Tibial artery (tissue), 4 donors: ENCODE data around the gene PSMG3.

Experiments
- DNase-seq, 2 donors: peaks; one replicate each; pipeline ENCODE4 v3.0.0-alpha.2; 2019
- H3K27ac ChIP-seq, 2 donors: fragments of 200-600 bp; sonication (generic) in 1 of 2; 1 replicate in 1 of 2; 2 replicates in 1 of 2; pipeline ENCODE4 v1.5.1; 2018 to 2019; ENCODE audit warnings: mild to moderate bottlenecking in 1 of 2
- H3K27me3 ChIP-seq, 2 donors: fragments of 200-600 bp; sonication (generic) in 1 of 2; one replicate each; pipeline versions ENCODE4 v1.5.1 to v1.6.0; 2016 to 2019
- H3K36me3 ChIP-seq, 3 donors: fragments of 200-600 bp; sonication (generic) in 2 of 3; one replicate each; pipeline ENCODE4 v1.5.1; 2016 to 2019; ENCODE audit warnings: mild to moderate bottlenecking in 2 of 3
- H3K4me1 ChIP-seq, 4 donors: fragments of 200-600 bp; sonication (generic) in 2 of 4; 1 replicate in 3 of 4; 2 replicates in 1 of 4; pipeline ENCODE4 v1.5.1; 2016 to 2019
- H3K4me3 ChIP-seq, 2 donors: fragments of 200-600 bp; sonication (generic) in 1 of 2; 1 replicate in 1 of 2; 2 replicates in 1 of 2; pipeline ENCODE4 v1.5.1; 2018 to 2019; ENCODE audit warnings: mild to moderate bottlenecking in 2 of 2
- H3K9me3 ChIP-seq, 3 donors: fragments of 200-600 bp; sonication (generic) in 1 of 3; one replicate each; pipeline ENCODE4 v1.5.1; 2016 to 2019
- intact Hi-C: fragments of 100-400 bp; cut with DNase I; formaldehyde crosslinking; loops from one replicate; pipeline ENCODE4 v1.15.0; 2023; ENCODE audit warnings: low total_unique reads
- TF ChIP-seq, protein P1 (sequence below), 2 experiments: fragments of 200-600 bp in 1 of 2; fragments of 450-650 bp in 1 of 2; IDR thresholded peaks; one replicate each; pipeline ENCODE4 v1.5.1; 2017 to 2019; ENCODE audit warnings: antibody characterized with exemption in 2 of 2, mild to moderate bottlenecking in 1 of 2, moderate library complexity in 1 of 2

PSMG3 gene, protein sequence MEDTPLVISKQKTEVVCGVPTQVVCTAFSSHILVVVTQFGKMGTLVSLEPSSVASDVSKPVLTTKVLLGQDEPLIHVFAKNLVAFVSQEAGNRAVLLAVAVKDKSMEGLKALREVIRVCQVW

DNA sequence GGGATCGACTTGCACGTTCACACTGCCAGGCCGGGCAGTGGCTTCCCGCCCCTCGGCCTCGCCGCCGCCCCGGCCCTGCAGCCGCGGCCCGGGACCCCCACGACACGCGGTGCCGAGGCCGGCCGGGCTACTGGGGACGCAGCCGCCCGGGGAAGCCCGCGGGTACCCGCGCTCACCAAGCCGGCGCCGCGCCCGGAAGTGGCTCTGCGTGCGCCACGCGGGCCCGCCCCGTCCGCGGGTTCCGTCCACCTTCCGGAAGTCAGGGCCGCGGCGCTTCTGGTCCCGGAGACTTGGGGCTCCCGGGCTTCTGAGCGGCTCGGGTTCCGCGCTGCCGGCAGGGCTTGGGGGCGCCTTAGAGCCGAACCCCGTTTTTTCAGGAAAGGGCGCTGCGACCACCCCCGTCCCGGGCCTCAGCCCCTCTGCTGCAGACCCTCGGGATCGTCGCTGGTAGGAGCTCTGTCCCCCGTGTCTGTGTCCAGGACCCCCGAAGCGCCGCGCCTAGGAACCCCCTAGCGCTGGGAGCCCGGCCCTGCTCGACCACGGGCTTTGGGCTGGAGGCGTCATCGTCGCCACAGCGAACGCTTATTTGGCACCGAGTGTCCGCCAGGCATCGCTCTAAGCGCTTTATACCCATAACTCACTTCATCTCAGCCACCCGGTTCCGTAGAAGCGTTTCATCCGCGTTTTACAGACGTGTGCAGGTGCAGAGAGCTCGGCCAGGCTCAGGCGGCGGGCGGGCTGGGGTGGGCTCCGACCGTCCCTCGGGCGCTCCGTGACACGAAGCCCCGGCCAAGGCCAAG is at the start of gene PSMG3:
Gene PSMG3 (minus strand): TSS at position 200 of the 800 bp plus-strand sequence. CDS start 693 bp downstream, outside the sequence.
- Histone ChIP-seq H3K36me3 (peaks cover 7 to 31% (median 16%) of the 10 kb centered on the region in 3 donors), H3K9me3 (no peaks in the 10 kb centered on the region), H3K27ac (peak within 1 kb of the TSS; percentile 87 to 94), H3K27me3 (no peaks in the 10 kb centered on the region), H3K4me3 (peak within 1 kb of the TSS; percentile 79 to 88), H3K4me1 (peaks cover 0 to 33% (median 22%) of the 10 kb centered on the region in 4 donors)
- DNase-seq: peak; percentile 88 to 94
- TF ChIP-seq, protein P1, sequence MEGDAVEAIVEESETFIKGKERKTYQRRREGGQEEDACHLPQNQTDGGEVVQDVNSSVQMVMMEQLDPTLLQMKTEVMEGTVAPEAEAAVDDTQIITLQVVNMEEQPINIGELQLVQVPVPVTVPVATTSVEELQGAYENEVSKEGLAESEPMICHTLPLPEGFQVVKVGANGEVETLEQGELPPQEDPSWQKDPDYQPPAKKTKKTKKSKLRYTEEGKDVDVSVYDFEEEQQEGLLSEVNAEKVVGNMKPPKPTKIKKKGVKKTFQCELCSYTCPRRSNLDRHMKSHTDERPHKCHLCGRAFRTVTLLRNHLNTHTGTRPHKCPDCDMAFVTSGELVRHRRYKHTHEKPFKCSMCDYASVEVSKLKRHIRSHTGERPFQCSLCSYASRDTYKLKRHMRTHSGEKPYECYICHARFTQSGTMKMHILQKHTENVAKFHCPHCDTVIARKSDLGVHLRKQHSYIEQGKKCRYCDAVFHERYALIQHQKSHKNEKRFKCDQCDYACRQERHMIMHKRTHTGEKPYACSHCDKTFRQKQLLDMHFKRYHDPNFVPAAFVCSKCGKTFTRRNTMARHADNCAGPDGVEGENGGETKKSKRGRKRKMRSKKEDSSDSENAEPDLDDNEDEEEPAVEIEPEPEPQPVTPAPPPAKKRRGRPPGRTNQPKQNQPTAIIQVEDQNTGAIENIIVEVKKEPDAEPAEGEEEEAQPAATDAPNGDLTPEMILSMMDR (IDR thresholded peaks at IDR 0.05): peak; percentile 29 to 31
- intact Hi-C loops: loop anchor here (2.0 kb wide), 1 partner anchor 65 kb away; the partner anchor contains the start of gene INTS1

DNA sequence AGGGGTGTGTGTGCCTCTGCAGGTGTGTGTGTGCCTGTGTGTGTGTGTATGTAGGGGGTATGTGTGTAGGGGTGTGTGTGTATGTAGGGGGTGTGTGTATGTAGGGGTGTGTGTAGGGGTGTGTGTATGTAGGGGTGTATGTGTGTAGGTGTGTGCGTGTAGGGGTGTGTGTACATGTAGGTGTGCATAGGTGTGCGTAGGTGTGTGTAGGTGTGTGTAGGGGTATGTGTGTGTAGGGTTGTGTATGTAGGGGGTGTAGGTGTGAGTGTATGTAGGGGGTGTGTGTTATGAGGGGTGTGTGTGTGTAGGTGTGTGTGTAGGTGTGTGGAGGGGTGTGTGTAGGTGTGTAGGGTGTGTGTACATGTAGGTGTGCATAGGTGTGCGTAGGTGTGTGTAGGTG is 48.6 kb upstream of the PSMG3 start:
- Histone ChIP-seq H3K4me3 (no peak overlapping the region), H3K9me3 (no peaks in the 10 kb centered on the region)
- intact Hi-C loops: no loop called here

DNA sequence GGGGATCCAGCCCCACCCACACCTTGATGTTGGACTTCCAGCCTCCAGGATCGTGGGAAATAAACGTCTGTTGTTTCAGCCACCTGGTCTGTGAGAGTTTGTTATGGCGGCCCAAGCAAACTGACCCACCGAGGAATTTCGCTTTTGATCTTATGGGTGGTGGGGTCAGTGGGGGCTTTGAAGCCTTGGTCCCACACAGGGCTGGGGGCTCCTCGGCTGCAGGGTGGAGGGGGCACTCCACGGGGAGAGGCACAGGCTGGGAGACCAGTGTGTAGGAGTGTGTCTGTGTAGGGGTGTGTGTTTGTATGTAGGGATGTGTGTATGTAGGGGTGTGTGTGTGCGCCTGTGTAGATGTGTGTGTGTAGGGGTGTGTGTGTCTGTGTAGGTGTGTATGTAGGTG is 48.1 kb upstream of the PSMG3 start:
- Histone ChIP-seq H3K4me3 (no peak overlapping the region), H3K9me3 (no peaks in the 10 kb centered on the region), H3K27me3 (peaks cover 0 to 46% of the 10 kb centered on the region in 2 donors), H3K4me1 (no peaks in the 10 kb centered on the region), H3K27ac (no peak overlapping the region), H3K36me3 (no peaks in the 10 kb centered on the region)
- intact Hi-C loops: no loop called here
- TF ChIP-seq, protein P1 (IDR thresholded peaks at IDR 0.05): no peak
- DNase-seq: no peak

More for the DNA sequence above, 48.6 kb upstream of the PSMG3 start:
- TF ChIP-seq, protein P1 (IDR thresholded peaks at IDR 0.05): no peak
- H3K27ac ChIP-seq: no peak overlapping the region
- H3K36me3 ChIP-seq: no peaks in the 10 kb centered on the region
- peaks cover 0 to 46% of the 10 kb centered on the region in 2 donors for H3K27me3 ChIP-seq
- H3K4me1 ChIP-seq: no peaks in the 10 kb centered on the region
- no peak for DNase-seq

DNA sequence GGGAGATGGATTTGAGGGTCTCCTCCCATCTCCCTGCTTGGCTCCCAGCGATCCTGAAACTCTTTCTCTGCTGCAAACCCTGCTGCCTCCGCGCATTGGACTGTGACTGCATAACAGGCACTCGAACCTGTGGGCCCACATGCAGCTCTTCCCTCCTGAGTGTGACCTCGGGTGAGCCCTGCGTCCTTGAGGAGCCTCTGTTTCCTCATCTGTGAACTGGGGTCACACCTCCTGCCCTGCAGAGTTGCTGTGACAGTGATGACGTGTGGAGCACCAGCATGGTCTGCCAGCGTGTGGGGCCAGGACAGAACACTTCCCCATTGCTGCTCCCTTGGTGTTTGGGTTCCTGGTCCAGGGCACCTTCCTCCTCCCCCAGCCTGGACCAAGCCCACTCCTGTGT is 46.9 kb upstream of the PSMG3 start:
- no peak overlapping the region for H3K4me3 ChIP-seq
- no peaks in the 10 kb centered on the region for H3K9me3 ChIP-seq
- intact Hi-C loops: no loop called here
- H3K4me1 ChIP-seq: no peaks in the 10 kb centered on the region
- H3K27me3 ChIP-seq: peaks cover 0 to 40% of the 10 kb centered on the region in 2 donors
- no peak for DNase-seq
- TF ChIP-seq, protein P1 (IDR thresholded peaks at IDR 0.05): no peak
- H3K36me3 ChIP-seq: no peaks in the 10 kb centered on the region
- no peak overlapping the region for H3K27ac ChIP-seq

DNA sequence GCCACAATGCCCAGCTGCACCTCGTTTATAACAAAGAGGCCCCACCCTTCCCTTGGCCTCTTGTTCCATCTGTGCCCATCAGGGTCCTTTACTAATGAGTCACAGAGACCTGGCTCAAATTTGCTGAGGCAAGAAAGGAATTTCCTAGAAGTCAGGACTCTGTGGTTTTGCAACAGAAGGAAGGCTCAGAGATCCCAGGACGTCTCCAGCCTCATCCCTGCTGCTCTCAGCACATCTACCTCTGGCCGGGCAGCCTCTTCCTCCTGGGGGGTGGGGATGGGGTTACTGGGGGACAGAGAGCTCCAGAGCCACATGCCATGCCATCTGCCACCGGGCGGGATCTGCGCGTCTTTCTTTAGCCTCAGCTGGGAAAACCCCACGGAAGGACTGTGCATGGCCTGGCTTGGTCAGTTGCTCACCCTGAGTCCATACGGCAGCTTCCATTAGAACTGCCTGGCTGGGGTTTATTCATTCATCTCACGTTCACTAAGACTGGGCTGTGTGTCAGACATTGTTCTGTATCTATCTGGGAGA is 41.9 kb upstream of the PSMG3 start:
- Histone ChIP-seq H3K4me3 (no peak overlapping the region), H3K27ac (no peak overlapping the region), H3K9me3 (no peaks in the 10 kb centered on the region), H3K4me1 (no peaks in the 10 kb centered on the region), H3K27me3 (peaks cover 0 to 35% of the 10 kb centered on the region in 2 donors), H3K36me3 (no peaks in the 10 kb centered on the region)
- no peak for DNase-seq
- TF ChIP-seq, protein P1 (IDR thresholded peaks at IDR 0.05): no peak
- intact Hi-C loops: no loop called here
